ENCODE results near the gene HGFAC. TPM values are rescaled to one million over a fixed set of nuclear protein-coding genes. Genes with fewer than 3 reads are reported as not detected.

Gene HGFAC
- total RNA-seq, 4 donors from 2014 or later = 0.54 TPM; not detected in 3

GRCh38 chr4:3447431-3448395 is 5.9 kb downstream of the HGFAC start:
- no peak overlapping the region for H3K4me3 ChIP-seq (replicated peaks in 1 of 3)
- TF ChIP-seq CTCF (IDR thresholded peaks at IDR 0.05) (no peak), POLR2A (IDR thresholded peaks at IDR 0.05) (no peak)
- H3K9me3 ChIP-seq = no peaks in the 10 kb centered on the region
- H3K27ac ChIP-seq = no peak overlapping the region
- no peak for DNase-seq
- no peaks in the 10 kb centered on the region for H3K27me3 ChIP-seq
- H3K4me1 ChIP-seq = peaks cover 0 to 6% of the 10 kb centered on the region in 2 donors
- WGBS, 2 donors = 91 to 94% methylated on average over 18 to 40 of the region's 53 CpGs
- intact Hi-C loops (cut with DNase I) = no loop called here
- no peaks in the 10 kb centered on the region for H3K36me3 ChIP-seq

DNA sequence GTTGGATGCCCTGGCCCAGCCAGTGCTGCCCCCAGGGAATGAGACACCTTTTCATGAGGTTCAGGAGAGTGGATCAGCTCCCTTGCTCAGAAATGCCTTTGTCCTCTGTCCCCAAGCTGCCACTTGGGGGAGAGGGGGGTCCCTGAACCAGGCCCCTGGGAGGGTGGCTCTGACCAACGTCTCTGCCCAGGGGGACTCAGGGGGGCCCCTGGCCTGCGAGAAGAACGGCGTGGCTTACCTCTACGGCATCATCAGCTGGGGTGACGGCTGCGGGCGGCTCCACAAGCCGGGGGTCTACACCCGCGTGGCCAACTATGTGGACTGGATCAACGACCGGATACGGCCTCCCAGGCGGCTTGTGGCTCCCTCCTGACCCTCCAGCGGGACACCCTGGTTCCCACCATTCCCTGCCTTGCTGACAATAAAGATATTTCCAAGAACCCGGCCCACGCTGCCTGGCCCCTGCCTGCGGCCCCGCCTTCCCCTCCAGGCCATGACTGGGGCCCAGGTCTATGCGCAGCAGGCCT is 7.3 kb downstream of the HGFAC start:
- Histone ChIP-seq H3K4me3 (replicated peaks in 1 of 3) (no peak overlapping the region), H3K36me3 (no peaks in the 10 kb centered on the region), H3K9me3 (no peaks in the 10 kb centered on the region), H3K4me1 (peaks cover 0 to 6% of the 10 kb centered on the region in 2 donors), H3K27ac (no peak overlapping the region), H3K27me3 (no peaks in the 10 kb centered on the region)
- no peak for DNase-seq
- no peak for TF ChIP-seq POLR2A (IDR thresholded peaks at IDR 0.05)
- TF ChIP-seq CTCF (IDR thresholded peaks at IDR 0.05) = no peak
- WGBS, 2 donors = 90% methylated on average over 11 of the region's 21 CpGs; no CpG with 5 or more reads in 1 of the 2 donors
- intact Hi-C loops (cut with DNase I) = no loop called here

DNA sequence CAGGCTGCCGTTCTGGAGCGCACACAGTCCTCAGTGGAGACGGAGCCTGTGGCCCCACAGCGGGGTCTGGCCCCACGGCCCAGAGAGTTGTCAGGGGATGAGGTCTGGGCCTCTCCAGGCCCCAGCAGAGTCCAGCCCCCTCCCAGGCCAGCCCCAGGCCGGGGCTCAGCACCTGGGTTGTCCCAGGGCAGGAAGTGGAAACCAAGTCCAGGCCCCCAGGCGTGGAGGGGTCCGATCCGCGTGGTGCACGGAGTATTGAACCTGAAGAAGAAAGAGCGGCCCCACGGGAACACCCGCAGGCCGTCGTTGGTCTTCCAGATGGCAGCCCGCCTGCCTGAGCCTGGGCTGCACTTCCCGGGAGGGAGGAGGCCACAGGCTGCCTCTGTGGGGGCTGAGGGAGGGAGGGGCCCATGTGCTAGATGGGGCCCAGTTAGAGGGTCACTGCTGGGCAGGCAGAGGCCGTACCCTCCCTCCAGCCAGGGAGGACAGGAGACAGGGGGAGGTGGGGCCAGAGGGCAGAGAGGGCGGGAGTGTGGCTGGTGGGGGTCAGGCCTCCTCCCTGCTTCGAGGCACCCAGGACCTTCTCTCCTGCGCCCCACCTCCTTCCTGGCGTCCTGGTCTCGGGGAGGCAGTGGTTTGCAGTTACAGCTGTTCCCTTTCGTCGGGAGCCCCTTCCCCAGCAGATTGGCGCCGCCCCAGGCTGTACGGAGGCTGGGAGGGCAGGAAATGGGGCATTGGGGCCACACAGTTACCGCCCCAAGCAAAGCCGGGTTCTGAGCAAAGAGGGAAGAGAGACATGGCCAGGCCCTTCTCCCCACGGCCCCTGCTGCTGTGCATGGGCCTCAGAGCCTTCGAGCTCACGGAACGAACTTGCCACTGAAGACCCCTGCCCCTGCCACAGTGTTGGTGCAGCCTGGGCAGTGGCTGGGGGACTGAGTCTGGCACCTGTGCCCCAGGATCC is 8.1 kb downstream of the HGFAC start:
- Histone ChIP-seq H3K36me3 (no peaks in the 10 kb centered on the region), H3K27me3 (no peaks in the 10 kb centered on the region), H3K4me3 (replicated peaks in 1 of 3) (no peak overlapping the region), H3K27ac (no peak overlapping the region), H3K4me1 (peaks cover 0 to 6% of the 10 kb centered on the region in 2 donors), H3K9me3 (no peaks in the 10 kb centered on the region)
- intact Hi-C loops (cut with DNase I) = no loop called here
- WGBS, 2 donors = 67 to 80% methylated on average over 19 to 22 of the region's 35 CpGs
- no peak for TF ChIP-seq CTCF (IDR thresholded peaks at IDR 0.05)
- TF ChIP-seq POLR2A (IDR thresholded peaks at IDR 0.05) = no peak
- DNase-seq = no peak

DNA sequence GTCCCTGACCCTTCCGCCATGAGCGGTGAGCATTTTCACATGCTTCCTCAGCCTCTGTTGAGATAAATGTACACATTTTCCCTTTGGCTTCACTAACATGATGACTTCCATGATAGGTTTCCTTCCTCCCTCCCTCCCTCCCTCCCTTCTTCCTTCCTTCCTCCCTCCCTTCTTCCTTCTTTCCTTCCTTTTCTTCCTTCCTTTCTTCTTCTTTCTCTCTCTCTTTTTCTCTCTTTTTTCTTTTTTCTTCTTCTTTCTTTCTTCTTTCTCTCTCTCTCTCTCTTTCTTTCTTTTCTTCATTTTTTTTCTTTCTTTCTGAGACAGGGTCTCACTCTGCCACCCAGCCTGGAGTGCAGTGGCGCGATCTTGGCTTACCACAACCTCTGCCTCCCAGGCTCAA is 8.9 kb downstream of the HGFAC start:
- Histone ChIP-seq H3K27me3 (no peaks in the 10 kb centered on the region), H3K4me1 (peaks cover 0 to 6% of the 10 kb centered on the region in 2 donors), H3K4me3 (replicated peaks in 1 of 3) (no peak overlapping the region), H3K9me3 (no peaks in the 10 kb centered on the region), H3K27ac (no peak overlapping the region), H3K36me3 (no peaks in the 10 kb centered on the region)
- no peak for TF ChIP-seq POLR2A (IDR thresholded peaks at IDR 0.05)
- TF ChIP-seq CTCF (IDR thresholded peaks at IDR 0.05) = no peak
- WGBS, 2 donors = 95 to 97% methylated on average over 4 of the region's 4 CpGs
- intact Hi-C loops (cut with DNase I) = no loop called here
- no peak for DNase-seq

Measured in thyroid gland (tissue), 4 donors.